Lung (tissue), 12 donors: ENCODE results near the gene TTC22. TPM values are rescaled to one million over a fixed set of nuclear protein-coding genes. Genes with fewer than 3 reads are reported as not detected.

Experiments
- ATAC-seq: fragments of 200-7000 bp; cut with Tn5 transposase; one replicate; pipeline ENCODE4 v1.9.1; 2020; ENCODE audit warnings: moderate number of reproducible peaks; ENCODE audit not compliant: insufficient read depth, low FRiP score
- DNase-seq, 3 donors: peaks; one replicate each; pipeline ENCODE4 v3.0.0-alpha.2; 2013 to 2017
- H3K27ac ChIP-seq, 2 donors: one replicate each; pipeline ENCODE4 v1.5.1; 2013; ENCODE audit warnings: mild to moderate bottlenecking in 2 of 2, moderate library complexity in 2 of 2, control low read depth in 1 of 2, inconsistent platforms in 1 of 2, low read depth in 1 of 2, low read length in 1 of 2
- H3K27me3 ChIP-seq, 3 donors: one replicate each; pipeline ENCODE4 v1.5.1; 2013; ENCODE audit warnings: low read length in 2 of 3; ENCODE audit not compliant: control insufficient read depth in 3 of 3, insufficient read depth in 3 of 3
- H3K36me3 ChIP-seq, 4 donors: one replicate each; pipeline ENCODE4 v1.5.1; 2013; ENCODE audit warnings: low read length in 4 of 4, mild to moderate bottlenecking in 1 of 4, moderate library complexity in 1 of 4; ENCODE audit not compliant: control insufficient read depth in 4 of 4, insufficient read depth in 4 of 4
- H3K4me1 ChIP-seq, 5 donors: one replicate each; pipeline ENCODE4 v1.5.1; 2013; ENCODE audit warnings: low read length in 5 of 5, mild to moderate bottlenecking in 2 of 5, moderate library complexity in 1 of 5; ENCODE audit not compliant: control insufficient read depth in 5 of 5, insufficient read depth in 5 of 5
- H3K4me3 ChIP-seq: one replicate; pipeline ENCODE4 v1.5.1; 2013; ENCODE audit warnings: mild to moderate bottlenecking, control low read depth, moderate library complexity
- H3K9ac ChIP-seq, 2 donors: one replicate each; pipeline ENCODE4 v1.5.1; 2013; ENCODE audit warnings: low read length in 2 of 2, control low read depth in 1 of 2; ENCODE audit not compliant: insufficient read depth in 1 of 2
- H3K9me3 ChIP-seq, 4 donors: one replicate each; pipeline ENCODE4 v1.5.1; 2013; ENCODE audit warnings: low read length in 3 of 4, mild to moderate bottlenecking in 1 of 4, moderate library complexity in 1 of 4; ENCODE audit not compliant: control insufficient read depth in 4 of 4, insufficient read depth in 3 of 4
- CTCF ChIP-seq: IDR thresholded peaks from 2 replicates; pipeline ENCODE4 v1.5.1; 2012; ENCODE audit warnings: mild to moderate bottlenecking; ENCODE audit errors: control extremely low read depth, extremely low read depth
- WGBS, 2 donors: extraction: QIAGEN DNeasy Blood & Tissue Kit; methylation state at CpG; one replicate each; pipeline ENCODE4 v1.1.7; 2013; 5-methylcytosine and 5-hydroxymethylcytosine counted together
- polyA plus RNA-seq, 2 donors: library from polyadenylated mRNA; stranded (reverse); fragments of 200-250 nt; gene quantifications; one replicate each; pipeline ENCODE4 v1.2.1, GENCODE V29; 2013
- total RNA-seq, 2 donors: library from RNA; depleted of rRNA in 1 of 2; stranded (reverse); fragments of >200 nt in 1 of 2; gene quantifications; one replicate each; pipeline ENCODE4 v1.2.1, GENCODE V29; 2014 to 2021
- donor health status: control.
- donor health status: control.
- donor health status: Bipolar disorder and iron deficiency.
- donor health status: healthy.
- donor health status: DM: yes; HTN: yes; CAD: no.

The TTC22 gene
- total and polyA plus RNA-seq, 4 donors, result 2.9 to 6.6 (median 3.5) TPM

GRCh38 chr1:54838565-54839180 is 37.5 kb upstream of the TTC22 start:
- DNase-seq, result no peak
- 86 to 93% methylated on average over 5 of the region's 5 CpGs for WGBS, 2 donors
- ATAC-seq, result no peak
- Histone ChIP-seq H3K27ac (no peak overlapping the region), H3K9ac (no peak overlapping the region), H3K9me3 (no peaks in the 10 kb centered on the region), H3K4me3 (no peak overlapping the region), H3K4me1 (peaks cover 0 to 6% (median 0%) of the 10 kb centered on the region in 5 donors), H3K27me3 (no peaks in the 10 kb centered on the region), H3K36me3 (no peaks in the 10 kb centered on the region)
- no peak for TF ChIP-seq CTCF

GRCh38 chr1:54837002-54837853 is 36.1 kb upstream of the TTC22 start:
- no peaks in the 10 kb centered on the region for H3K27me3 ChIP-seq
- no peaks in the 10 kb centered on the region for H3K36me3 ChIP-seq
- H3K27ac ChIP-seq, result no peak overlapping the region
- peaks cover 0 to 2% (median 0%) of the 10 kb centered on the region in 4 donors for H3K9me3 ChIP-seq
- H3K9ac ChIP-seq, result no peak overlapping the region
- DNase-seq (no peak), ATAC-seq (no peak)
- 71 to 75% methylated on average over 6 of the region's 6 CpGs for WGBS, 2 donors
- no peak overlapping the region for H3K4me3 ChIP-seq
- TF ChIP-seq CTCF, result no peak
- peaks cover 0 to 6% (median 0%) of the 10 kb centered on the region in 5 donors for H3K4me1 ChIP-seq

DNA sequence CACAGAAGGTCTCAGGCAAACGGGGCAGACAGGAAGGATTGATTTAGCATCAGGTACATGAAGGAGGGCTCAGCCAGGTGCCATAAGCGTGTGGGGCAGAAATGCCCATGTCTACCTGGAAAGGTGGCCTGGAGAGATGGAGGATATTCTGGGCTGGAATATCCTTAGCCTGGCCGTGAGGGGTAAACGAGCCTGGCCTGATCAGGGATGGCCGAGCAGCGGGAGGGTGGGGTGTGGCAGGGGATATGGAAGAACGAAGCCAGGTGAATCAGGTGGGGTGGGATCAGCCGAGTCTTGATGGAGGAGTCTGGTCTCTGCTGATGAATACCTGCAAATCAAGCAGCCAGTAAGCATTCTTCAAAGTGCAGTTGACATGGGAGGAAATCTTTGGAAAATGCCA is 35.5 kb upstream of the TTC22 start:
- Histone ChIP-seq H3K4me3 (no peak overlapping the region), H3K4me1 (peaks cover 0 to 6% (median 0%) of the 10 kb centered on the region in 5 donors), H3K36me3 (no peaks in the 10 kb centered on the region), H3K9ac (no peak overlapping the region), H3K27ac (no peak overlapping the region), H3K27me3 (no peaks in the 10 kb centered on the region), H3K9me3 (peaks cover 0 to 2% (median 0%) of the 10 kb centered on the region in 4 donors)
- ATAC-seq (no peak), DNase-seq (no peak)
- WGBS, 2 donors, result 87 to 90% methylated on average over 8 of the region's 8 CpGs
- TF ChIP-seq CTCF, result no peak
